ENCODE results near the gene ALAS1.

The ALAS1 gene

GRCh38 chr3:52226229-52226817 lies 28.4 kb downstream of the ALAS1 start:
- DNase-seq (ENCODE audit: low spot score in 2 of 2), result no peak
- Mint-ChIP-seq H3K4me1 (peaks cover 48% of the 10 kb centered on the region), H3K9me3 (no peaks in the 10 kb centered on the region), H3K36me3 (peaks cover 36% of the 10 kb centered on the region), H3K27ac (peak overlapping the region; percentile 94), H3K27me3 (no peaks in the 10 kb centered on the region), H3K4me3 (peak overlapping the region; percentile 93)
- ATAC-seq (ENCODE audit: low read depth), result no peak

- no peak overlapping the region for H3K4me3 Mint-ChIP-seq
- H3K9me3 Mint-ChIP-seq, result no peaks in the 10 kb centered on the region
- H3K4me1 Mint-ChIP-seq, result peaks cover 53% of the 10 kb centered on the region
- ATAC-seq (ENCODE audit: low read depth), result no peak
- no peak for DNase-seq (ENCODE audit: low spot score in 2 of 2)
- no peaks in the 10 kb centered on the region for H3K27me3 Mint-ChIP-seq
- peaks cover 41% of the 10 kb centered on the region for H3K36me3 Mint-ChIP-seq
- H3K27ac Mint-ChIP-seq, result peak overlapping the region; percentile 94
Measured at GRCh38 chr3:52227117-52227516, 29.2 kb downstream of the ALAS1 start.

GRCh38 chr3:52227766-52228165 lies 29.8 kb downstream of the ALAS1 start:
- peaks cover 38% of the 10 kb centered on the region for H3K36me3 Mint-ChIP-seq

GRCh38 chr3:52228266-52228665 lies 30.3 kb downstream of the ALAS1 start:
- ATAC-seq (ENCODE audit: low read depth), result no peak
- Mint-ChIP-seq H3K27me3 (no peaks in the 10 kb centered on the region), H3K27ac (no peak overlapping the region), H3K36me3 (peaks cover 33% of the 10 kb centered on the region), H3K4me3 (no peak overlapping the region), H3K9me3 (no peaks in the 10 kb centered on the region), H3K4me1 (peaks cover 47% of the 10 kb centered on the region)
- no peak for DNase-seq (ENCODE audit: low spot score in 2 of 2)

More at GRCh38 chr3:52227766-52228165, 29.8 kb downstream of the ALAS1 start:
- H3K4me1 Mint-ChIP-seq, result peaks cover 52% of the 10 kb centered on the region
- H3K4me3 Mint-ChIP-seq, result no peak overlapping the region
- DNase-seq (ENCODE audit: low spot score in 2 of 2), result no peak
- no peaks in the 10 kb centered on the region for H3K27me3 Mint-ChIP-seq
- ATAC-seq (ENCODE audit: low read depth), result no peak
- H3K9me3 Mint-ChIP-seq, result no peaks in the 10 kb centered on the region
- no peak overlapping the region for H3K27ac Mint-ChIP-seq

GRCh38 chr3:52228751-52229291 lies 30.9 kb downstream of the ALAS1 start:
- Mint-ChIP-seq H3K36me3 (peaks cover 27% of the 10 kb centered on the region), H3K4me3 (no peak overlapping the region), H3K27ac (no peak overlapping the region), H3K27me3 (no peaks in the 10 kb centered on the region), H3K4me1 (peaks cover 41% of the 10 kb centered on the region), H3K9me3 (no peaks in the 10 kb centered on the region)
- ATAC-seq (ENCODE audit: low read depth) (no peak), DNase-seq (ENCODE audit: low spot score in 2 of 2) (no peak)

- ATAC-seq (ENCODE audit: low read depth) (no peak), DNase-seq (ENCODE audit: low spot score in 2 of 2) (no peak)
- H3K27me3 Mint-ChIP-seq, result no peaks in the 10 kb centered on the region
- H3K9me3 Mint-ChIP-seq, result no peaks in the 10 kb centered on the region
- peaks cover 38% of the 10 kb centered on the region for H3K4me1 Mint-ChIP-seq
- no peak overlapping the region for H3K4me3 Mint-ChIP-seq
- peaks cover 24% of the 10 kb centered on the region for H3K36me3 Mint-ChIP-seq
- H3K27ac Mint-ChIP-seq, result no peak overlapping the region
Measured at GRCh38 chr3:52229656-52230055, 31.7 kb downstream of the ALAS1 start.

- Mint-ChIP-seq H3K4me1 (peaks cover 37% of the 10 kb centered on the region), H3K27ac (peak overlapping the region; percentile 14), H3K27me3 (no peaks in the 10 kb centered on the region), H3K9me3 (no peaks in the 10 kb centered on the region), H3K4me3 (peak overlapping the region; percentile 21), H3K36me3 (peaks cover 23% of the 10 kb centered on the region)
- ATAC-seq (ENCODE audit: low read depth) (no peak), DNase-seq (ENCODE audit: low spot score in 2 of 2) (no peak)
Measured at GRCh38 chr3:52230461-52230860, 32.5 kb downstream of the ALAS1 start.

GRCh38 chr3:52230889-52231499 lies 33.0 kb downstream of the ALAS1 start:
- Mint-ChIP-seq H3K9me3 (no peaks in the 10 kb centered on the region), H3K27me3 (no peaks in the 10 kb centered on the region), H3K4me1 (peaks cover 40% of the 10 kb centered on the region), H3K4me3 (no peak overlapping the region), H3K27ac (peak overlapping the region; percentile 14), H3K36me3 (peaks cover 23% of the 10 kb centered on the region)
- no peak for DNase-seq (ENCODE audit: low spot score in 2 of 2)
- no peak for ATAC-seq (ENCODE audit: low read depth)

GRCh38 chr3:52231502-52232278 lies 33.7 kb downstream of the ALAS1 start:
- ATAC-seq (ENCODE audit: low read depth) (peak; percentile 95), DNase-seq (ENCODE audit: low spot score in 2 of 2) (peak; percentile 91 to 97)
- Mint-ChIP-seq H3K27me3 (no peaks in the 10 kb centered on the region), H3K27ac (peak overlapping the region; percentile 80), H3K4me3 (peak overlapping the region; percentile 0), H3K36me3 (peaks cover 23% of the 10 kb centered on the region), H3K9me3 (no peaks in the 10 kb centered on the region), H3K4me1 (peaks cover 37% of the 10 kb centered on the region)

- Mint-ChIP-seq H3K4me3 (no peak overlapping the region), H3K27ac (peak overlapping the region; percentile 80), H3K4me1 (peaks cover 39% of the 10 kb centered on the region), H3K9me3 (no peaks in the 10 kb centered on the region), H3K36me3 (peaks cover 23% of the 10 kb centered on the region), H3K27me3 (no peaks in the 10 kb centered on the region)
- DNase-seq (ENCODE audit: low spot score in 2 of 2) (no peak), ATAC-seq (ENCODE audit: low read depth) (no peak)
Measured at GRCh38 chr3:52232279-52233107, 34.5 kb downstream of the ALAS1 start.

GRCh38 chr3:52233108-52233591 lies 35.2 kb downstream of the ALAS1 start:
- Mint-ChIP-seq H3K27ac (no peak overlapping the region), H3K36me3 (peaks cover 23% of the 10 kb centered on the region), H3K27me3 (no peaks in the 10 kb centered on the region), H3K4me1 (peaks cover 41% of the 10 kb centered on the region), H3K9me3 (no peaks in the 10 kb centered on the region), H3K4me3 (no peak overlapping the region)
- no peak for DNase-seq (ENCODE audit: low spot score in 2 of 2)
- no peak for ATAC-seq (ENCODE audit: low read depth)

GRCh38 chr3:52233968-52234367 lies 36.0 kb downstream of the ALAS1 start:
- Mint-ChIP-seq H3K36me3 (peaks cover 23% of the 10 kb centered on the region), H3K27ac (no peak overlapping the region), H3K4me1 (peaks cover 46% of the 10 kb centered on the region), H3K4me3 (no peak overlapping the region), H3K27me3 (no peaks in the 10 kb centered on the region), H3K9me3 (no peaks in the 10 kb centered on the region)
- no peak for ATAC-seq (ENCODE audit: low read depth)
- no peak for DNase-seq (ENCODE audit: low spot score in 2 of 2)

- H3K27me3 Mint-ChIP-seq, result no peaks in the 10 kb centered on the region
- DNase-seq (ENCODE audit: low spot score in 2 of 2), result no peak
- no peaks in the 10 kb centered on the region for H3K9me3 Mint-ChIP-seq
- H3K36me3 Mint-ChIP-seq, result peaks cover 18% of the 10 kb centered on the region
- no peak overlapping the region for H3K4me3 Mint-ChIP-seq
- peaks cover 49% of the 10 kb centered on the region for H3K4me1 Mint-ChIP-seq
- no peak overlapping the region for H3K27ac Mint-ChIP-seq
- no peak for ATAC-seq (ENCODE audit: low read depth)
Measured at GRCh38 chr3:52234516-52235447, 36.8 kb downstream of the ALAS1 start.
